ENCODE measurements around the gene SH3GL2.

- TF ChIP-seq CTCF (IDR thresholded peaks at IDR 0.05; ENCODE audit: borderline replicate concordance, extremely low read depth, low read length, poor library complexity, severe bottlenecking) (no peak), EZH2 (IDR thresholded peaks at IDR 0.05; ENCODE audit: borderline replicate concordance, low read depth, low read length, severe bottlenecking) (no peak)
Observed at GRCh38 chr9:17695482-17695881, 116.6 kb downstream of the SH3GL2 start.

Measured in DND-41 (cell line).